HepG2 (cell line): ENCODE data around the gene RHOD. TPM values are rescaled to one million over a fixed set of nuclear protein-coding genes. Genes with fewer than 3 reads are reported as not detected.

Experiments
- ATAC-seq: fragments of 200-7000 bp; cut with Tn5 transposase; 3 replicates; pipeline ENCODE4 v1.9.1; 2020; ENCODE audit warnings: mild to moderate bottlenecking, moderate library complexity
- BruUV-seq: library from RNA; stranded (reverse); fragments of 400-500 nt; replicated peaks from 2 replicates; lab custom pipeline; 2021; lab: Mats Ljungman, UMichigan
- CTCF ChIA-PET: fragments of 300-600 bp; formaldehyde crosslinking; extraction: SDS; loops from one replicate; lab custom pipeline; 2021; ENCODE audit warnings: low total read pairs, inconsistent platforms, low intra/inter-chr PET ratio; lab: Yijun Ruan, JAX
- POLR2A ChIA-PET: fragments of 350-600 bp; sonication (Branson Sonifier 250); formaldehyde crosslinking; loops from one replicate; lab custom pipeline; 2020; ENCODE audit warnings: antibody characterized with exemption, inconsistent platforms; lab: Yijun Ruan, JAX
- DNase-seq: peaks from one replicate; pipeline ENCODE4 v3.0.0-alpha.2; 2015; ENCODE audit warnings: low spot score
- FAIRE-seq: peaks from 3 replicates; lab custom pipeline; 2011; peaks lifted over from hg19 to GRCh38; lab: Jason Lieb, UNC
- H2AFZ ChIP-seq: one replicate; pipeline ENCODE4 v1.6.1; 2011; ENCODE audit warnings: low read length, inconsistent platforms
- H3K27ac ChIP-seq: fragments of 300-600 bp; 3 replicates; pipeline ENCODE4 v1.8.0; 2011; ENCODE audit warnings: mixed run types, mild to moderate bottlenecking, mixed read lengths, low read length, inconsistent platforms; ENCODE audit not compliant: insufficient read depth; ENCODE audit errors: extremely low read length
- H3K27me3 ChIP-seq, 2 experiments: fragments of 200-600 bp in 1 of 2; 2 replicates in 1 of 2; 3 replicates in 1 of 2; pipeline versions ENCODE4 v1.6.0 to v1.8.0; 2011; ENCODE audit warnings: low read length in 2 of 2, mild to moderate bottlenecking in 2 of 2, moderate library complexity in 2 of 2, inconsistent platforms in 1 of 2; ENCODE audit not compliant: insufficient read depth in 2 of 2, control insufficient read depth in 1 of 2
- H3K36me3 ChIP-seq, 2 experiments: fragments of 200-600 bp in 1 of 2; replicated peaks in 1 of 2; 2 replicates in 1 of 2; 3 replicates in 1 of 2; pipeline versions ENCODE4 v1.5.1 to v1.8.0; 2011; ENCODE audit warnings: low read length in 2 of 2, inconsistent platforms in 1 of 2; ENCODE audit not compliant: insufficient read depth in 2 of 2, control insufficient read depth in 1 of 2
- H3K4me1 ChIP-seq: 2 replicates; pipeline ENCODE4 v1.5.1; 2012; ENCODE audit warnings: low read length, inconsistent platforms; ENCODE audit not compliant: insufficient read depth
- H3K4me2 ChIP-seq: 2 replicates; pipeline ENCODE4 v1.6.0; 2011; ENCODE audit warnings: low read depth, low read length, inconsistent platforms
- H3K4me3 ChIP-seq, 3 experiments: fragments of 200-600 bp in 1 of 3; sonication (generic), shearing (Covaris generic) in 1 of 3; replicated peaks in 1 of 3; 2 replicates each; pipeline ENCODE4 v1.5.1; 2011 to 2016; ENCODE audit warnings: low read length in 3 of 3, inconsistent platforms in 2 of 3, low read depth in 2 of 3, mild to moderate bottlenecking in 2 of 3, control low read depth in 1 of 3, mixed read lengths in 1 of 3; ENCODE audit not compliant: insufficient read depth in 1 of 3
- H3K79me2 ChIP-seq: one replicate; pipeline ENCODE4 v1.6.1; 2011; ENCODE audit warnings: low read length, inconsistent platforms; ENCODE audit not compliant: insufficient read depth
- H3K9ac ChIP-seq: 2 replicates; pipeline ENCODE4 v1.6.0; 2011; ENCODE audit warnings: mild to moderate bottlenecking, low read depth, low read length, inconsistent platforms; ENCODE audit not compliant: insufficient read depth
- H3K9me3 ChIP-seq: 2 replicates; pipeline ENCODE4 v1.5.1; 2012; ENCODE audit warnings: mild to moderate bottlenecking, low read length
- H4K20me1 ChIP-seq: 2 replicates; pipeline ENCODE4 v1.6.0; 2011; ENCODE audit warnings: inconsistent platforms, mild to moderate bottlenecking, low read length, moderate library complexity; ENCODE audit not compliant: insufficient read depth
- EZH2 ChIP-seq: conservative IDR thresholded peaks from 2 replicates; pipeline ENCODE4 v1.6.1; 2012; ENCODE audit warnings: mild to moderate bottlenecking, low read depth, low read length, moderate library complexity
- GABPA ChIP-seq, 2 experiments: IDR thresholded peaks; 2 replicates each; pipeline ENCODE4 v1.6.1; 2011 to 2016; ENCODE audit warnings: low read depth in 2 of 2, low read length in 1 of 2, missing biosample characterization in 1 of 2, missing genetic modification characterization in 1 of 2
- GABPB1 ChIP-seq: IDR thresholded peaks from 2 replicates; pipeline ENCODE4 v1.6.1; 2016; ENCODE audit warnings: mild to moderate bottlenecking, missing genetic modification reagents, moderate library complexity, missing compliant biosample characterization
- GPN1 ChIP-seq: sonication (generic); formaldehyde crosslinking; IDR thresholded peaks from 2 replicates; pipeline ENCODE4 v1.5.1; 2020; ENCODE audit warnings: missing genetic modification reagents, borderline replicate concordance
- HNRNPLL ChIP-seq: fragments of 200-400 bp; formaldehyde crosslinking; IDR thresholded peaks from 2 replicates; pipeline ENCODE4 v1.6.1; 2017; ENCODE audit warnings: mild to moderate bottlenecking, low read depth, low read length; ENCODE audit not compliant: poor library complexity, severe bottlenecking
- KDM3A ChIP-seq: IDR thresholded peaks from 2 replicates; pipeline ENCODE4 v1.6.1; 2018; ENCODE audit warnings: low read depth, missing compliant biosample characterization
- SMAD9 ChIP-seq: sonication (generic); formaldehyde crosslinking; IDR thresholded peaks from 2 replicates; pipeline ENCODE4 v1.5.1; 2020; ENCODE audit warnings: mild to moderate bottlenecking, missing genetic modification reagents
- ZFP91 ChIP-seq: sonication (generic); formaldehyde crosslinking; IDR thresholded peaks from 2 replicates; pipeline ENCODE4 v1.9.0; 2022; ENCODE audit warnings: missing genetic modification reagents, mild to moderate bottlenecking, borderline replicate concordance
- ZNF160 ChIP-seq: sonication (generic); formaldehyde crosslinking; IDR thresholded peaks from 2 replicates; pipeline ENCODE4 v1.8.0; 2022; ENCODE audit warnings: mild to moderate bottlenecking, inconsistent platforms, missing genetic modification reagents
- ZNF264 ChIP-seq: sonication (generic); formaldehyde crosslinking; IDR thresholded peaks from 2 replicates; pipeline ENCODE4 v1.4.0; 2020; ENCODE audit warnings: missing genetic modification reagents
- ZNF280B ChIP-seq: sonication (generic); formaldehyde crosslinking; IDR thresholded peaks from 2 replicates; pipeline ENCODE4 v1.5.0; 2020; ENCODE audit warnings: missing genetic modification reagents, mild to moderate bottlenecking, borderline replicate concordance
- ZNF350 ChIP-seq: sonication (generic); formaldehyde crosslinking; IDR thresholded peaks from 2 replicates; pipeline ENCODE4 v1.4.0; 2020; ENCODE audit warnings: mild to moderate bottlenecking, low read depth, missing genetic modification reagents, borderline replicate concordance
- WGBS: methylation state at CpG from one replicate; pipeline ENCODE4 v1.1.6; 2017; ENCODE audit warnings: low lambda C conversion rate; 5-methylcytosine and 5-hydroxymethylcytosine counted together
- in situ Hi-C: cut with HindIII; loops from 2 replicates; pipeline ENCODE4 v1.10.0; 2017; ENCODE audit warnings: low pct_unique_long_range_greater_than_20kb; ENCODE audit not compliant: extremely low pct_ligation_motif_present
- intact Hi-C: fragments of 100-400 bp; cut with micrococcal nuclease; formaldehyde crosslinking; loops from one replicate; pipeline ENCODE4 v1.10.0; 2022; ENCODE audit not compliant: unreplicated experiment
- polyA plus RNA-seq, 8 experiments: library from polyadenylated mRNA; depleted of rRNA in 3 of 8; stranded (reverse) in 7 of 8; unstranded in 1 of 8; fragments of >200 nt; fragmentation: Illumina TruSeq in 4 of 8; extraction: Trizol in 4 of 8; gene quantifications; 2 replicates each; pipeline versions ENCODE4 v1.2.1 to v1.2.3, GENCODE V29; 2011 to 2016; ENCODE audit warnings: low read depth in 4 of 8, missing spikeins in 1 of 8, mixed read lengths in 1 of 8; ENCODE audit not compliant: insufficient read depth in 1 of 8
- total RNA-seq, 5 experiments: library from RNA; depleted of rRNA; stranded (reverse); fragments of >200 nt; fragmentation: Illumina TruSeq; extraction: Trizol; gene quantifications; 2 replicates each; pipeline ENCODE4 v1.2.3, GENCODE V29; 2016; ENCODE audit warnings: low read depth in 1 of 5

The RHOD gene
- total and polyA plus RNA-seq, 2 of the 13 experiments (the other 11 are each of a cell fraction or from before 2014, with no cell fraction given) = 0.27 to 0.98 TPM

GRCh38 chr11:67022961-67023956 is 33.4 kb upstream of the RHOD start, which contains the start of gene SYT12:
SYT12 (plus strand) TSS chr11:67023134; CDS start chr11:67030145, 7,011 bp downstream.
- no peak within 1 kb of the TSS for H3K27ac ChIP-seq
- intact Hi-C loops (loop anchor here (1.0 kb wide), 1 partner anchor 26 kb away; no protein-coding TSS in a partner anchor), in situ Hi-C loops (no loop called here)
- H2AFZ ChIP-seq = no peak within 1 kb of the TSS
- ChIA-PET POLR2A (interaction anchor here (2.0 kb wide), 1 partner anchor 181 kb away, joined by 4 read pairs; no protein-coding TSS in a partner anchor), CTCF (no interaction called here)
- no TSS peak for BruUV-seq
- peaks cover 18% of the 10 kb centered on the region for H3K4me1 ChIP-seq
- ATAC-seq (peak; percentile 44), FAIRE-seq (no peak), DNase-seq (no peak)
- 0 out of 2 replicates have a peak, but pooled peaks cover 4% of the 10 kb centered on the region for H4K20me1 ChIP-seq
- no peaks in the 10 kb centered on the region for H3K9me3 ChIP-seq
- H3K4me2 ChIP-seq = peak within 1 kb of the TSS; percentile 67
- TF ChIP-seq ZFP91 (CRISPR knock-in tag) (peak; percentile 28; the same call in 1 of the 2 replicates), KDM3A (CRISPR knock-in tag) (no peak), ZNF160 (CRISPR knock-in tag) (no peak), GABPB1 (CRISPR knock-in tag) (no peak), ZNF264 (CRISPR knock-in tag) (no peak), ZNF350 (CRISPR knock-in tag) (no peak), EZH2 (0 out of 2 replicates have a peak, but pooled peaks have one; percentile 23), GPN1 (CRISPR knock-in tag) (no peak), GABPA (IDR thresholded peaks at IDR 0.05; ENCODE audit: low read depth, low read length) (0 out of 2 replicates have a peak, but pooled peaks have one; percentile 17), GABPA (CRISPR knock-in tag; IDR thresholded peaks at IDR 0.05; ENCODE audit: low read depth) (no peak), HNRNPLL (peak; percentile 40), ZNF280B (CRISPR knock-in tag) (0 out of 2 replicates have a peak, but pooled peaks have one; percentile 25), SMAD9 (CRISPR knock-in tag) (0 out of 2 replicates have a peak, but pooled peaks have one; percentile 44)
- no peaks in the 10 kb centered on the region for H3K79me2 ChIP-seq
- H3K4me3 ChIP-seq = peak within 1 kb of the TSS; percentile 40 to 67 (median 45); a peak in 5 of 6 replicates
- peaks cover 12 to 44% of the 10 kb centered on the region in 2 experiments; a peak in 4 of 5 replicates for H3K27me3 ChIP-seq
- WGBS = 1% methylated on average over 10 of the region's 118 CpGs
- H3K9ac ChIP-seq = no peak within 1 kb of the TSS
- no peaks in the 10 kb centered on the region for H3K36me3 ChIP-seq
